ES-I3 (cell line): ENCODE results near the gene GOLGA6L7.
A peak's percentile ranks its signal among the peaks of the same experiment; 100 is the strongest.
"Not testable (repeated sequence)": the region's sequence is repeated elsewhere in the genome, so short reads cannot be mapped to it uniquely, and the experiment has no call there.

Experiments
- H3K36me3 ChIP-seq: 2 replicates; pipeline ENCODE4 v1.6.1; 2013; ENCODE audit warnings: mild to moderate bottlenecking, low read length, control low read depth, moderate library complexity; ENCODE audit not compliant: insufficient read depth
- H3K4me1 ChIP-seq: 2 replicates; pipeline ENCODE4 v1.6.1; 2013; ENCODE audit warnings: mild to moderate bottlenecking, control low read depth, low read length; ENCODE audit not compliant: insufficient read depth
- H3K9ac ChIP-seq: 2 replicates; pipeline ENCODE4 v1.6.1; 2013; ENCODE audit warnings: low read depth, mild to moderate bottlenecking, low read length, moderate library complexity
- H3K9me3 ChIP-seq: 2 replicates; pipeline ENCODE4 v1.6.1; 2013; ENCODE audit warnings: mild to moderate bottlenecking, low read length, moderate library complexity; ENCODE audit not compliant: control insufficient read depth, insufficient read depth

The GOLGA6L7 gene

GRCh38 chr15:28844147-28844546 lies 4.3 kb downstream of the GOLGA6L7 start:
- not testable (repeated sequence) for H3K4me1 ChIP-seq, H3K36me3 ChIP-seq, H3K9ac ChIP-seq, H3K9me3 ChIP-seq

GRCh38 chr15:28843520-28843919 lies 4.9 kb downstream of the GOLGA6L7 start:
- H3K9ac ChIP-seq: not testable (repeated sequence)

GRCh38 chr15:28842210-28842609 lies 6.2 kb downstream of the GOLGA6L7 start:
- not testable (repeated sequence) for H3K36me3 ChIP-seq, H3K9ac ChIP-seq, H3K9me3 ChIP-seq, H3K4me1 ChIP-seq

More at GRCh38 chr15:28843520-28843919, 4.9 kb downstream of the GOLGA6L7 start:
- not testable (repeated sequence) for H3K9me3 ChIP-seq, H3K36me3 ChIP-seq, H3K4me1 ChIP-seq

GRCh38 chr15:28840285-28840684 lies 8.2 kb downstream of the GOLGA6L7 start:
- not testable (repeated sequence) for H3K4me1 ChIP-seq, H3K9ac ChIP-seq, H3K36me3 ChIP-seq, H3K9me3 ChIP-seq

- H3K9ac ChIP-seq, H3K4me1 ChIP-seq, H3K9me3 ChIP-seq: not testable (repeated sequence)
Measured at GRCh38 chr15:28834957-28835585, 13.4 kb downstream of the GOLGA6L7 start.

GRCh38 chr15:28831897-28832587 lies 16.4 kb downstream of the GOLGA6L7 start:
- H3K4me1 ChIP-seq, H3K36me3 ChIP-seq, H3K9me3 ChIP-seq: not testable (repeated sequence)
- H3K9ac ChIP-seq: peak overlapping the region; percentile 46; the same call in 1 of the 2 replicates

More at GRCh38 chr15:28834957-28835585, 13.4 kb downstream of the GOLGA6L7 start:
- not testable (repeated sequence) for H3K36me3 ChIP-seq

GRCh38 chr15:28821420-28821819 lies 27.0 kb downstream of the GOLGA6L7 start:
- not testable (repeated sequence) for H3K9ac ChIP-seq, H3K9me3 ChIP-seq, H3K4me1 ChIP-seq, H3K36me3 ChIP-seq

- not testable (repeated sequence) for H3K36me3 ChIP-seq, H3K9ac ChIP-seq, H3K4me1 ChIP-seq, H3K9me3 ChIP-seq
Measured at GRCh38 chr15:28819930-28820295, 28.5 kb downstream of the GOLGA6L7 start.

GRCh38 chr15:28819019-28819929 lies 29.2 kb downstream of the GOLGA6L7 start:
- H3K9me3 ChIP-seq, H3K9ac ChIP-seq, H3K4me1 ChIP-seq, H3K36me3 ChIP-seq: not testable (repeated sequence)

- H3K9me3 ChIP-seq, H3K4me1 ChIP-seq, H3K36me3 ChIP-seq, H3K9ac ChIP-seq: not testable (repeated sequence)
Measured at GRCh38 chr15:28818168-28818567, 30.3 kb downstream of the GOLGA6L7 start.

GRCh38 chr15:28814059-28814458 lies 34.4 kb downstream of the GOLGA6L7 start:
- not testable (repeated sequence) for H3K9me3 ChIP-seq, H3K36me3 ChIP-seq, H3K9ac ChIP-seq, H3K4me1 ChIP-seq

GRCh38 chr15:28813392-28813791 lies 35.1 kb downstream of the GOLGA6L7 start:
- H3K4me1 ChIP-seq, H3K9me3 ChIP-seq, H3K9ac ChIP-seq, H3K36me3 ChIP-seq: not testable (repeated sequence)

GRCh38 chr15:28811852-28812550 lies 36.4 kb downstream of the GOLGA6L7 start:
- H3K9me3 ChIP-seq, H3K36me3 ChIP-seq, H3K9ac ChIP-seq, H3K4me1 ChIP-seq: not testable (repeated sequence)

- not testable (repeated sequence) for H3K9ac ChIP-seq, H3K9me3 ChIP-seq, H3K36me3 ChIP-seq, H3K4me1 ChIP-seq
Measured at GRCh38 chr15:28810444-28810843, 38.0 kb downstream of the GOLGA6L7 start.
